Measurements from ENCODE around the gene LMBRD1.

Gene LMBRD1

GRCh38 chr6:69796642-69797390 lies at the start of gene LMBRD1:
TSS of gene LMBRD1 (minus strand) at chr6:69797010. CDS start at chr6:69796881, 129 bp downstream.
- peak; percentile 76 for TF ChIP-seq CTCF (IDR thresholded peaks at IDR 0.05)

GRCh38 chr6:69846312-69846711 lies 49.5 kb upstream of the LMBRD1 start:
- TF ChIP-seq CTCF (IDR thresholded peaks at IDR 0.05), result no peak

GRCh38 chr6:69843189-69843588 lies 46.4 kb upstream of the LMBRD1 start:
- TF ChIP-seq CTCF (IDR thresholded peaks at IDR 0.05), result no peak

GRCh38 chr6:69841862-69842261 lies 45.1 kb upstream of the LMBRD1 start:
- TF ChIP-seq CTCF (IDR thresholded peaks at IDR 0.05), result no peak

GRCh38 chr6:69835414-69836179 lies 38.8 kb upstream of the LMBRD1 start:
- peak; percentile 75 for TF ChIP-seq CTCF (IDR thresholded peaks at IDR 0.05)

GRCh38 chr6:69832558-69832957 lies 35.7 kb upstream of the LMBRD1 start:
- TF ChIP-seq CTCF (IDR thresholded peaks at IDR 0.05), result no peak

- TF ChIP-seq CTCF (IDR thresholded peaks at IDR 0.05), result no peak
Measured at GRCh38 chr6:69827276-69827893, 30.6 kb upstream of the LMBRD1 start.

Data from LNCAP (cell line).